NCI-H2107 treated with DMSO at 0.1 percent for 48 hours (cell line): ENCODE results near the gene PIP5K1B.

Source experiments
- DNase-seq: peaks from one replicate; lab custom pipeline; 2025; ENCODE audit not compliant: unreplicated experiment; lab: John Stamatoyannopoulos, UW

The PIP5K1B gene

DNA sequence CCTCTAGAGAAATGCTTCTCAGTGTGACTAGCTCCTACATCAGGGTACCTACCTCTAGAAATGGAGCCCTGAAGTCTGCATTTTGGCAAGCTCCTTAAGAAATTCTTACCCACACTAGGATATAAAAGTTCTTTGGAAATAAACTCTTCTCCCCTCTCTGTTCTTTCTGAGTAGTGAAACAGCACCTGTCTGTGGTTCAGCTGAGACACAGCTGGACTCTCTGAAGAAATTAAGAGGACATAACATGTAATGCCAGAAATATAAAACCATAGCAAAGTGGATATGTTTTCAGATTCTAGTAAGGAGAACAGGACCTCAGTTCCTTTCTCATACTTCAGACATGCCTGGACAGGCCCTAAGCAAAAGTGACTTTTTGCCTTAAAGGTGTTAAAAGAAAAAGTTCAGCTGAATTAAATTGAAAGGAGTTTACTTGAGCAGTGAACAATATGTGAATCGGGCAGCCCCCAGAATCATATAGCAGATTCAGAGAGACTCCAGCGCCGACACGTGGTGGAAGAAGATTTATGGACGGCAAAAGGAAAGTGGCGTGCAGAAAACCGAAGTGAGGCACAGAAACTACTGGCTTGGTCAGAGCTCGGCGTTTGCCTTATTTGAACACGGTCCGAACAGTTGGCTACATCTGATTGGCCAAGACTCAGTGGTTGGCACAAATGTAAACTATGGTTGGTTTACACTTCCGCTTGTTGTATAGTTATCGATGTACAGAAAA lies 244.4 kb downstream of the PIP5K1B start:
- peak; percentile 81 for DNase-seq

DNA sequence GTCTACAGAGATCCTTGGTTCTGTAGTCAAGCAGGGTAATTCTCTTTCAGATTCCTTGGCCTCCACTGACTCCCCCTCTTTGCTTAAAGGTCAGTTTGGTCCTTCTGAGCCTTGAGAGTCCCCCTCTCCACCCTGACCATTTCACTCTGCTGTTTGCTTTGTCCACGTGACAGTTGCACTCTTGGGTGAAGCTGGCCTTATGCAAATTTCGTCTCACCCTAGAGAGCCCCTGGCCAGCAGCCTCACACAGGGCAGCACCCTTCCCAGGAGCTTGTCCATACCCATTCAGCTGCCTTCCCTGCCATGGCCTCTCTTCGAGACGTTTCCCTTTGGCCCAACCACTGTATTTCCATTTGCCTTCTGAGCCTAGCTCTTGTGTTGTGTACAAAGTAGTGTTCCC lies 245.1 kb downstream of the PIP5K1B start:
- DNase-seq: no peak

DNA sequence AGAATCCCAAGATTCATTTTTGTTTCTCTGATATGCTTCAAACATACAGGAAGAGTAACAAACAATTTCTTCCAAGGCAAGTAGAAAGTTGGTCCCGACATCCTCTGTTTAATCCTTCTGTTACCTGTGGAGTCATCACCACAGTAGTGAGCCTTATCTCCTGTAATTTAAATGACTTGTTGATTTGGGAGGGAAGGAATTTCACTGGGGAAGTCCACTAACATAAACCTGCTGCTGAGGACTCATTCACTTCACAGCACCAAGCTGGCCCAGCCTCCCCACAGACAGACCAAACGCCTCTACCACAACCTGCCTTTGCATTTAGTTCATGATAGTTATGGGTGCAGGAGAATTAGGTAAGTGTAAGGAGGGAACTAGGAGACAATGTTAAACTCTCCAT lies 245.6 kb downstream of the PIP5K1B start:
- DNase-seq: no peak

DNA sequence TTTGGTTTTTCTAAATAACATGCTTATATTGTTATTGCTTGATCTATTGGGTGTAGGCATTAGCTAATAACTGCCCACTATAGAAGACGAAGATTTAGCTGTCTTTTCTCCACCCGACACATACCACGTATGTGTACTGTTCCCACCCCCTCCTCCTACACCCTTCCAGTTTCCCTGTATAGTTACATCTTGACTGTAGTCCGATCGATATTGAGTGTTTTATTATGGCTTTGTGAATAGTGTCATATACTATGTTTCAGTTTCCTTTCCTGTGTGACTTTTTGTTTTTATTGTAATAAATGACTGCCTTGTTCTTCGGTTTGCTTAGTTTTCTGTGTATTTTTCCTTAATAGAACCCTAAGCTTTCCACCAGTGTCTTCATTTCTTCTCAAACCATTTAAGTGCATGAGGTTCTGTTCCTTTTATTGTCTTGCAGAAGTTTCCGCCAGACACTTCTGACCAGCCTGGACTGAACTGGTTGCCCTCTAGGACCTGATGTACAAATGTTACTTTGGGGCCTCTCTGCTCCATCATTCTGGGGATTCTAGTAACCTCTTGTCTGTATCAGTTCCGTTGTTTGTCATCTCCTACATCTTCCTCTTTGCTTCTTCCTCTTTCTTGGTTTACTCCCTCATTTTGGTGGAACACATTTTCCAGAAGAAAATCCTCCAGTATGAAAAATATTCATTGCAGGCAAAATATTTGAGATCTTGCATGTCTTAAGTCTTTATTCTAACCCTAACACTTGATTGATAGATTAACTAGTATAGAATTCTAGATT lies 247.0 kb downstream of the PIP5K1B start:
- no peak for DNase-seq

DNA sequence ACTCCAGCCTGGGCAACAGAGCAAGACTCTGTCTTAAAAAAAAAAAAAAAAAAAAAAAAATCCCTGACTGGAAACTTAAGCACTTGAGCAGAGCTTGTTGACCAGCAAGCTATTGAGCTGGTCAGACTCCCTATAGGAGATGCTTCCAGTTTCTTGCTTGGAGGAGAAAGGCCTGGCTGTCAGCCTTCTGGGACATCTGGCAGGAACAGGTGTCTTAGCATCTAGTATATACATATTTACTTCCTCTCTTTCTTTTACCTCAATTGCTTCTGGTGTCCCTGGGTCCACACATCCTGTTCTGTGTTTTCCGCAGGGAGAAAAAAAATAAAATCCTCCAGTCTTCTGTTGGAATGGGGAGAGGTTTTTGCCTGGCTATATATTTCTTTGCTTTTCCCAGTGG lies 248.7 kb downstream of the PIP5K1B start:
- DNase-seq: no peak

DNA sequence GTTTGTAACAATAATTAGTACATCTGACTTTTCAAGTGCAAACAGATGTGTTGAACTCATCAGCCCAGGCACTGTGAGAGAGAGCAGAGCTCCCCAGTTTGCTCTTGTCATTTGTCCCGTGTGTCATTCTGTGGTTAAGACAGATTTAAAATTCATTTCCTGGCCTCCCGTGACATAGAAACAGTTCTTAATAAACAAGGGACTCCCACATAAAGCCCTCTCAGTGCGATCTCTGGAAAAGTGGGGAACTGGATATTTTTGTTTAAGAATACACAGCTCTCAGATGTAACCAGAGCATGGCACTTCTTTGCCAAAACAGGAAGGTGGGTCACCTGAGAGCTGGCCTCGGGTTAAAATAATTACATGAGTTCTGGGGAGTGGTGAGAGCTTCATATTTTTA lies 250.3 kb downstream of the PIP5K1B start:
- no peak for DNase-seq

DNA sequence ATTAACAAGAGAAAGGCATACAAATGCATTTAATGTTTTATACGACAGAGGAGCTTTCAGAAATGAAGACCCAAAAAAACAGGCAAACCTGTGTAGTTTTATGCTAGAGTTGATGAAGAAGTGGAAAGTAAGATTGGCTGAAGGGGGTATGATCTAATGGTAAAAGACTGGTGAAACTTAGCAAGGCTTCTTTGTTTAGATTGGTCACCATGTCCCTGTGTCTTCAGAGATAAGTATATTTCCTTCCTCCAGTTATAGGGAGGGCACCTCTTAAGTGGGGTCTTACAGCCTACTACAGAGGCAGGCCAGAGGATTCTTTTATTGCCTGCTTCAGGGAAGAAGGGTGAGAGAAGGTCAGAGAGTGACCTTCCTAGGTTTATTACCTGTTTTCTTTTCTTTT lies 252.4 kb downstream of the PIP5K1B start:
- DNase-seq: no peak

DNA sequence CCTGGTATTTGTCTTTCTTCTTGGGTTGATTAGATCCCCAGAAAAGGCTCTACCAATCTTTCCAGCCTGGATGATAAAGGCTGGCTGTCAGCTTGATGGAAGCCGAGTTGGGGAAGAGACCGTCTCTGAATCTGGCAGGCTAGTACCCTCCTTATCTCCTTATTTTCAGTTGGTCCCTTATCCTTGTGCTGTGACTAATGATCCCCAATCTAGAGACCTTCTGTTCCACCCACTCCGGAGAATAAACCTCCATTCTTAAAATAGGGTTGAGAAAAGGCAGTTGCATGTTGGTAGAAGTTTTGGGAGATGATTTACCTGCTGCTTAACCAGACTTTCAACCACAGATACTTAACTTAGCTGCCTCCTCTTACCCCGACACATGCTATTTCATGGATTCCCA lies 256.5 kb downstream of the PIP5K1B start:
- DNase-seq: no peak

DNA sequence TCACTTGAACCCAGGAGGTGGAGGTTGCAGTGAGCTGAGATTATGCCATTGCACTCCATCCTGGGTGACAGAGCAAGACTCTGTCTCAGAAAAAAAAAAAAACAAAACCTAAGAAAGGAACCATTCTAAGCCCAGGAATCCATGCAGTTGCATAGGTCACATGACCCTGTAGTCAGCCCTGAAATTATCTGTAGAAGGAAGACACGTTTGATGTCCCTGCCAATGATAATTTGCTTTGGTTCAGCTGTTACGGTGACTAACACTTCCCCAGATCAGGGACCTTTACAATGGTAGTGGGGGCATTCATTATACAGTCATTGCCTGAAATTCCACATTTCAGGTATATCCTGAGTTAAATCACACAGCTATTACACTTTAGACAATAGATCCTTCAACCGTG lies 258.4 kb downstream of the PIP5K1B start:
- no peak for DNase-seq

DNA sequence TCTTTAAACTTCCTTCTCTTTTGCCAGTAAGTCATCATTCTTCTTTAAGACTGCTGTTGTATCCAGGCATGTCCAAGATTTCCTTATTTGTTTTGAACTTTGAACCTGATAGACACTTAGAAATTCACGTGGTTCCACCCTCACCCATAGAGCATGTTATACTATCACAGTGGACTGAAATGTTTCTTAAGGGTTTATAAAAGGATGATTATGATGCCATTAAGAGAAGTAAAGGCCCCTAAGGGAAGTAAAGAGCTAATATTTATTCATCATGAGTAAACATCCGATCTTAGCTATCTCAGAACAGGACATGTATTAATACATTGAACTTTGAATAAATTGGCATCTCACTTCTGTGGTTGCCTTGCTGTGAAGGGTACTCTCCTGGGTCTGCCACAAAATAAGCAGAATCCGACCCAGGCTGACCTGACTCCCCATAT lies 259.1 kb downstream of the PIP5K1B start:
- DNase-seq: no peak

DNA sequence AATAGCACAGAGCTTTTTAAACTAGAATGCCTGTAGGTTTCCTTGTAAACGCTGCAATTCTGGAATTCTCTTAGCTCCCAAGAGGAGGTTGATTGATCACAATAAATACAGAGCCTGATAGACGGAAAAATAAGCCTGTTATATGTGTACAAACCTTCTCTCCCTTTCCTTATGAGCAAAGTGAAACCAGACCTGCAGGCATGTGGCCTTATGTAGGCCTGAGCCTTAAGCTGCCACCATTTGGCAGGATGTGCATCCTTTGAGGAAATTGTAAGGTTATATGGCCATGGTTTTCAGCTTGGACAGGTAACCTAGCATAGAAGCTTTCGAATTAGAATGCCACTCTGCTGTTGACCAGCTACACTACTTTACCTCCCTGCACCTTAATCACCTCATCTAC lies 259.7 kb downstream of the PIP5K1B start:
- no peak for DNase-seq

DNA sequence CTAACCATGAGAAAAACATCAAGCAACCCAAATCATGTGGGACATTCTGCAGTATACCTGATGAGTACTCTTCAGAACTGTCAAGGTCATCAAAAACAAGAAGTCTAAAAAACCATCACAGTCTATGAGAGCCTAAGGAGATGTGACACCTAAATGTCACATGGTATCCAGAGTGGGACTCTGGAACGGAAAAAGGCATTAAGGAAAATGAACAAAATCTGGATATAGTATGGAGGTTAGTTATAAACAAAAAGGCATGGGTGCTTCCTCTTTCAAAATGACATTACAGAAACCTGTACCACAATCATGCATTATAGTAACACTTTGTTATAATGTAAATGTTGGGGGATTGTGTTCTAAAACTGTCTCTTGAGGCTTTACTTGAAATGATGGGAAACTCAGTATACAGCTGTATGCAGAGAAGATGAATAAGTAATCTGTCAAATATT lies 261.5 kb downstream of the PIP5K1B start:
- no peak for DNase-seq

DNA sequence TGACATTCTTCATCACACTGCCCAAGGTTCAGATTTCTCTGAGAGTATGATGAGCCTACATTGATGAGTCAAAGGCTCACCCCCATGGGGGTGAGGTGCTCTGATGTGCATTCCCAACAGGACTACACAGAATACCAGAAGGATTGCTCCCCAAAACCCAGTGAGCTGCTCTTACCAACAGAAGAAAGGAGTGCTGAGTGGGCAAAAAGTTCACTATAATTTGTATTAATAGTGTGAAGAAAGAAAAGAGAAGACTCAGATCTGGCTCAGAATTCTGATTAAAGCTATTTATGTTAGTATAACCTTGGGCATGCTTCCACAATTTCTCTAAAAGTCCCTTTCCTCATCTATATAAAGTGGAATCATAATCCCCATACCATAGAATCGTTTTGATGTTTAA lies 262.8 kb downstream of the PIP5K1B start:
- no peak for DNase-seq

DNA sequence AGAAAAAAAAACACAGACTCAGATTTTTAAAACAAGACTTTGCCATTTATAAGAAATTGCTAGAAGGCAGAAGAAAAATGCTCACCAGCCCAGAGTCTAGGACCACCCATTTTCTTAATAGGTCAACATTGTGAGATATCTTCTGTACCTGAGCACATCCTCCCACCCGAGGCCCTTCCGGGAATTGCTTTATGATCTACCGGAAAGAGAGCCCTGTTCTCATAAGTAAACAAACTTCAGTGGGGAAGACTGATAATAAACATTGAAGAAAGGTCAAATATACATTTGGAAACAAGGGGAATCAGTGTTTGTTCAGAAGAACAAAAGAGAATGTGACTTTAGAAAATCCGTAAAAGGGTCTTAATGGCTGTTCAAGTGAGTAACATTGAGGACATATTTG lies 264.5 kb downstream of the PIP5K1B start:
- no peak for DNase-seq

DNA sequence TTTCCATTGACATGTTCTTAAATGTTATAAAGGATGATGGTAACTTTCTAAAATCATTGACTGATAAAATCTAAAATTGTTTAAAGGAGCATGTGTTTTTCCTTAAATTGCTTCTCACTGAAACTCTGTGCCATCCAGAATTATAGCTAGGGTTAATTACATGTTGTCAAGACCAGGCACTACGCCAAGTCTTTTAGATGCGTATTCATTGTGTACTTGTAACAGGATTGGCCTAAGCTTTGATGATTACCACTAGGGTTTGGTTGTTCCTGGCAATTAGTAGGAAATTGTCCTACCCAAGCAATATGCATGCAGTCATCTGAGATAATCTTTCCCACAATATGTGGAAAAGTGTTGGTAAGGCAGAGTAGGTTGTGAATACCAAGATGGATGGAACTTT lies 265.1 kb downstream of the PIP5K1B start:
- peak; percentile 45 for DNase-seq

DNA sequence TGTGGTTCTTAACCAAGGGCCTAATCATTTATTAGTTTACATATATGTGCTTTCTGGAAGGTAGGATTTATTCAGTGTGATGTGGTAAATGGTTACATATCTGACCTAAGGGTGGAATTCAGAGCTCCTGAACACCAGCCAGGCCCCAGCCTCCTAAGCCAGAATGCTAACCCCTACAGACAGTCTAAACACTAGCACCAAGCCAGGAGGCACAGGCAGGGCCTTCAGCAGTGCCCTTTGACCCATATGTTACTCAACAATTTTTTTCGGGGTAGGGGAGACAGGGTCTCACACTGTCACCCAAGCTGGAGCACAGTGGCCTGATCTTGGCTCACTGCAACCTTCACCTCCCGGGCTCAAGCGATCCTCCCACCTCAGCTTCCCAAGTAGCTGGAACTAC lies 268.6 kb downstream of the PIP5K1B start:
- no peak for DNase-seq

DNA sequence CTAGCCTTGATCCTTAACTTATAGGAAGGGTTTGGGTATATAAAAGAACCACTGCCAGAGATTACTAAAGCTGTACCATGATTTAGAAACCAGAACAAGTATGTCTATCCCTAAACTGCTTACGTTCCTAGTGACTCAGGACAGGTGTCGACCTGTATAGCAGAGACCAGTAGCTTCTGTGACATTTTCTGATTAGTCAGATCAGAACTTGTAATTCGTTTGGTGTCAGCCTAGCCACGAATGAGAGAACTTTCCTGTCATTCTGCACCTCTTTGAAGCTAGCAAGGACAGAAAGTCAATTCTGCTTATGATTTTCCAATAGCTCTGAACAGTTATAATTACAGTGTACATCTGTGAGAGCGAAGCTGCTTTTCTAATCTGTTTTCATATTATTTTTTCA lies 269.4 kb downstream of the PIP5K1B start:
- no peak for DNase-seq

DNA sequence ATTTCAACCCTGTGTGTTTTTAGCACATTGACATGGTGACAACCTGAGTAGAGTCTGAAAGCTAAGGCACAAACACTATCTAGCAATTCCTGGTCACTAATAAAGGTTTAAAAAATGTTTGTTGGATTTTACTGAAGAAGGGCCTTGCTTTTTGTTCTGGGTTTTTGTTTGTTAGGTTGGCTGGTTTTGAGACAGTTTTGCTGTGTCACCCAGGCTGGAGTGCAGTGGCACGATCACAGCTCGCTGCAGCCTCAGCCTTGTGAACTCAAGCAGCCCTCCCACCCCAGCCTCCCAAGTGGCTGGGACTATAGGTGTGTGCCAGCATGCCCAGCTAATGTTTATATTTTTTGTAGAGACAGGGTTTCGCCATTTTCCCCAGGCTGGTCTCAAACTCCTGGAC lies 269.9 kb downstream of the PIP5K1B start:
- no peak for DNase-seq

DNA sequence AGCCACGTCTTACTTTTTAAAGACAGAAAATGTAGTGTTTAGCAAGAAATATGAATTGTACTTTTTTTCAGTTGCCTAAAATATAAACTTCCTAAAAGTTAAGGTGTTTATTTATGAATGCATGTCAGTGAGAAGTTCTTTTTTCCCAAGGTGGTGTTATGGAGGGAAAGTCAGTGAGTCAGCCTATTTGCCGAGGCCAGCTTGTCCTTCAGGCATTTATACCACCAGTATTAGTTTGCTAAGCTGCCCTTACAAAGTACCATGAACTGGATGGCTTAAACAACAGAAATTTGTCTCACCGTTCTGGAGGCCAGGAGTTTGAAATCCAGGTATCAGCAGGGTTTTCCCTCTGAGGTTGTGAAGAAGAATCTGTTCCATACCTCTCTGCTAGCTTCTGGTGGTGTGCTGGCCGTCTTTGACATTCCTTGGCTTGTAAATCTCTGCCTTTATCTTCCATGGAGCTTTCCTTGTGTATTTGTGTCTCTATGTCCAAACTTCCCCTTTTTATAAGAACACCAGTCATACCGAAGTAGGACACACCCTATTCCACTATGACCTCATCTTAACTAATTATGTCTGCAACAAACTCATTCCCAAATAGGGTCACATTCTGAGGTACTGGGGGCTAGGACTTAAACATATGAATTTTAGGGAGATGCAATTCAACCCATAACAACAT lies 270.5 kb downstream of the PIP5K1B start:
- DNase-seq: no peak

DNA sequence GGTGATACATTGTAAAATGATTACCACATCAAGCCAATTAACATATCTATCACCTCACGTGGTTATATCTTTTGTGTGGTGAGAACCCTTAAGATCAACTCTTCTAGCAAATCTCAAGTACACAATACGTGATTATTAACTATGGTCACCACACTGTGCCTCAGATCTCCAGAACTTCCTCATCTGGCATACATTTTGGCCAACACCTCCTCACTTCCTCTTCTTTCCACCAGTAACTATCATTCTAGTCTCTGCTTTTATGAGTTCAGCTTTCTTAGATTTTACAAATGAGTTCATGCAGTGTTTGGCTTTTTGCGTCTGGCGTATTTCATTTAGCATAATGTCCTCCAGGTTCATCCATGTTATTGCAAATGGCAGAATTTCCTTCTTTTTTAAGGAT lies 273.0 kb downstream of the PIP5K1B start:
- DNase-seq: no peak

DNA sequence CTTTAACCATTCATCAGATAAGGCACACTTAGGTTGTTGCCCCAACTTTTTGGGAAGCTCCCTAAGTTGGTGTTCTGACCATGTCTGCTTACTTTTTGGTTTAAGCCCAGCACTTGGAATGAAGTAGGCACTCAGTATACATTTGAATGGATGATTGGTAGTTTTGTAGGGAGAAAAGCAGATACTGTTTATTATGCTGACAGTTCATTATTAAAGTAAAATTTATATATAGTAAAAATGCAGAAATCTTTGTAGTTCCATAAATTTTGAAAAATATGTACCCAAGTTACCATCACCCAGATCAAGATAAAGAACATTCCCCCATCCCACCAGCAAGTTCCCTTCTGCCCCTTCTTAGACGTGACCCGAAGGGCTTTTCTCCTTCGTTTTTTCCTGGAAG lies 273.5 kb downstream of the PIP5K1B start:
- no peak for DNase-seq
